Right lobe of liver (tissue), 4 donors: ENCODE measurements around the gene CLSTN1.

Experiments used
- POLR2A ChIP-seq: fragments of 450-650 bp; IDR thresholded peaks from one replicate; pipeline ENCODE4 v1.6.1; 2017; ENCODE audit warnings: antibody characterized with exemption, mild to moderate bottlenecking
- TF ChIP-seq, protein P1 (sequence below), 4 donors: fragments of 200-600 bp in 3 of 4; fragments of 450-650 bp in 1 of 4; IDR thresholded peaks; one replicate each; pipeline versions ENCODE4 v1.5.1 to v1.8.0; 2016 to 2022; ENCODE audit warnings: antibody characterized with exemption in 4 of 4, mild to moderate bottlenecking in 2 of 4
- donor health status: DM: no; HTN: no; CAD: no.
- donor health status: DM: no; HTN: no; CAD: no.
- donor health status: DM: no; HTN: yes; CAD: no.

DNA sequence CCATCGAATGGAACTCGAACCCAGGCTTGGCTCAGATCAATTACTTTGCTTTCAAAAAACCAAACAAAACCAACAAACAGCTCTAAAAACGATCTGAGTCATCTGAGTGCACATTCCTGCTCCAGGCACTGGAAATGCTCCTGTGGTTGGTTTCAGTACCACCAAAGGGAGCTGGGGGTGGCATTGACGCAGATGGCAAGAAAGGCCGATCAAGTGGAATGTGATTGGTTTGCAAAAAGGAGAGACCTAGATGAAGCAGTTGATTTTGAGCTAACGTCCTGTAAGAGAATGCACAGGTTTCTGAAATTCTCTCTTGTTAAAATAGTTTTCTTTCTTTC lies 132.7 kb downstream of the CLSTN1 start:
- TF ChIP-seq, protein P1, sequence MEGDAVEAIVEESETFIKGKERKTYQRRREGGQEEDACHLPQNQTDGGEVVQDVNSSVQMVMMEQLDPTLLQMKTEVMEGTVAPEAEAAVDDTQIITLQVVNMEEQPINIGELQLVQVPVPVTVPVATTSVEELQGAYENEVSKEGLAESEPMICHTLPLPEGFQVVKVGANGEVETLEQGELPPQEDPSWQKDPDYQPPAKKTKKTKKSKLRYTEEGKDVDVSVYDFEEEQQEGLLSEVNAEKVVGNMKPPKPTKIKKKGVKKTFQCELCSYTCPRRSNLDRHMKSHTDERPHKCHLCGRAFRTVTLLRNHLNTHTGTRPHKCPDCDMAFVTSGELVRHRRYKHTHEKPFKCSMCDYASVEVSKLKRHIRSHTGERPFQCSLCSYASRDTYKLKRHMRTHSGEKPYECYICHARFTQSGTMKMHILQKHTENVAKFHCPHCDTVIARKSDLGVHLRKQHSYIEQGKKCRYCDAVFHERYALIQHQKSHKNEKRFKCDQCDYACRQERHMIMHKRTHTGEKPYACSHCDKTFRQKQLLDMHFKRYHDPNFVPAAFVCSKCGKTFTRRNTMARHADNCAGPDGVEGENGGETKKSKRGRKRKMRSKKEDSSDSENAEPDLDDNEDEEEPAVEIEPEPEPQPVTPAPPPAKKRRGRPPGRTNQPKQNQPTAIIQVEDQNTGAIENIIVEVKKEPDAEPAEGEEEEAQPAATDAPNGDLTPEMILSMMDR (IDR thresholded peaks at IDR 0.05) = no peak
- no peak for TF ChIP-seq POLR2A
